NAMALWA (cell line): ENCODE measurements around the gene STEAP2.

Experiments
- DNase-seq: peaks from one replicate; pipeline ENCODE4 v3.0.0-alpha.2; 2015; ENCODE audit warnings: low spot score

STEAP2 gene

DNA sequence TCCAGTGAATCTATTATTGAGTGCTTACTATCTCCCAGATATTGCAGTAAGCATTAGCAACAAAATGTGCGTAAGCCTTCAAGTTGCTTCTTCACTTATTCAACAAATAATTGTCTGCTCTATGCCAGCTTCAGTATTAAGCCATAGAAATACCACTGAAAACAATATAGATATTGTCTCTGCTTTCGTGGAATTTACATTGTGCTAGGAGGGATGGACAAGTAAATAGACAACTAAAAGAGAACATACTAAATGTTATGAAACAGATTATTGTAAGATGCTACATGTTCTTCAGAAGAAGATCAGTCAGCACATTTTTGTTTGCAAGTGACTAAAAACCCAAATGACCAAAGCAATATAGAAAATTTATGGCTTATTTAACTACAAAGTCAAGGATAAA lies 60.7 kb downstream of the STEAP2 start:
- no peak for DNase-seq

DNA sequence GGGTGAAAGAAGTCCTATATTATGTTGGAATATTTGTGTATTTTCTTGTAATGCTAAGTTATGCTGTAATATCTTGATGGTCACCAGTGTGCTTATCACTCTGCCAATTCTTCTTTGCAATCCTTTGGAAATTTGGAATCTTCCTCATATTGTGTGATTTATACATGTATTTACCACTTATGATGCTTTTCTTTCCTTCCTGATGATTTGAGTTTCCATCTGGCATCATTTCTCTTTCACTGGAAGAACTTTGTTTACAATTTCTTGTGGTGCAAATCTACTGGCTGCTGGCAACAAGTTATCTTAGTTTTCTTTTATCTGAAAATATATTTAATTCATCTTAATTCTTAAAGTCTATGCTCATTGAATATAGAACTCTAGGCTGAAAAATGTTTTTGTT lies 62.6 kb downstream of the STEAP2 start:
- DNase-seq: no peak

DNA sequence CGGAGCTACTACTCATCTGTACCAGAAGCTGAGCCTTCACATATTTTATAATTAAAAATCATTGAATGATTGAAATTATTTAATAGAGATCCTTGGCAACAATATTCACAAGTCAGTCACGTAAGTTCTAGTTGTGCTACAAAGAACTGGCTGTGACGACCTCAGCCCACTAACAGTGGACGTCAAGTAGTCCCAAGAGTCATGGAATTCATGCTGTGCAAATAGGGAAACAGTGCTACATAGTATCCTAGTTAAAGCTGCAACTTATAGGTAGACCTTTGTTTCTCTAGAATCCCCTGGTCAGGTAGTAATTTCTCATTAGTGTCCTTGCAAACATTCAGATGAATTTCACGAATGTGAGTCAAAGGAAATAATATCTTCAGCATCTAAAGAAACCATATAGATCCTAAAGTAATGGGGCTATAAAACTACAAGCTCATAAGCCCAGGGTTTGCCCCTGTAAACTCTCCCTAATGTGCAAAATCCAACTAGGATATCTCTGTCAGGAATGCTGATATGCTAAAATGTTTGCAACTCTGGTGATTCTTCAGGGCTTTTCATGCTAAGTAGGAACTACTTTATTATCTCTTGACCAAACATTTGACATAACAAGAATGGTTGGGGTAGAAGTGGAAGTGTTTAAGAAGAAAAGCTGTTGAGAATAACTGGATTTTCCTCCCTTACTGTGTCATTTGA lies 64.6 kb downstream of the STEAP2 start:
- no peak for DNase-seq
